GM21526 (cell line): ENCODE results near the gene LARGE2.

Experiments
- ATAC-seq: cut with Tn5 transposase; IDR thresholded peaks from one replicate; pipeline ENCODE4 v1.9.1; 2021; ENCODE audit warnings: moderate library complexity; ENCODE audit not compliant: unreplicated experiment, low FRiP score

Gene LARGE2

GRCh38 chr11:45913514-45913913 lies 8.9 kb upstream of the LARGE2 start:
- no peak for ATAC-seq

- ATAC-seq = no peak
Measured at GRCh38 chr11:45913942-45914635, 8.4 kb upstream of the LARGE2 start.

GRCh38 chr11:45915446-45915845 lies 7.0 kb upstream of the LARGE2 start:
- no peak for ATAC-seq

DNA sequence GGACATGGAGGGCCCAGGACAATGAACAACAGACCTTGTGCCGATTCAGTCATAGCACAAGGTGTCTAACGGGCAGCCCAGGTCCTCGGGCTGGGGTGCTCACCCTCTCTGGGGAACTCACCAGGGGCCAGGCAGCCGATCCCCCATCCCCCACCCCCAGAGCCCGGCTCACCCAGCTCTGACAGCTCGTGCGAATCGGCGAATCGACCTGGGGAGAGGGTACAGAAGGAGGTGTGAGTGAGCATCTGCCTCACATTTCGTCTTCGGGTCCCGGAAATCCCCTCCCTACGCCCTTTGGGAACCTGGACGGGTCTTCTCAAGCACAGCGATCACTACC lies 5.2 kb upstream of the LARGE2 start:
- no peak for ATAC-seq

GRCh38 chr11:45917623-45918330 lies 4.7 kb upstream of the LARGE2 start, which contains the start of gene PEX16:
TSS of gene PEX16 (minus strand) at chr11:45917877. CDS start at chr11:45917811, 66 bp downstream.
- ATAC-seq = peak; percentile 79

GRCh38 chr11:45918331-45918941 lies 4.0 kb upstream of the LARGE2 start:
- peak; percentile 36 for ATAC-seq

DNA sequence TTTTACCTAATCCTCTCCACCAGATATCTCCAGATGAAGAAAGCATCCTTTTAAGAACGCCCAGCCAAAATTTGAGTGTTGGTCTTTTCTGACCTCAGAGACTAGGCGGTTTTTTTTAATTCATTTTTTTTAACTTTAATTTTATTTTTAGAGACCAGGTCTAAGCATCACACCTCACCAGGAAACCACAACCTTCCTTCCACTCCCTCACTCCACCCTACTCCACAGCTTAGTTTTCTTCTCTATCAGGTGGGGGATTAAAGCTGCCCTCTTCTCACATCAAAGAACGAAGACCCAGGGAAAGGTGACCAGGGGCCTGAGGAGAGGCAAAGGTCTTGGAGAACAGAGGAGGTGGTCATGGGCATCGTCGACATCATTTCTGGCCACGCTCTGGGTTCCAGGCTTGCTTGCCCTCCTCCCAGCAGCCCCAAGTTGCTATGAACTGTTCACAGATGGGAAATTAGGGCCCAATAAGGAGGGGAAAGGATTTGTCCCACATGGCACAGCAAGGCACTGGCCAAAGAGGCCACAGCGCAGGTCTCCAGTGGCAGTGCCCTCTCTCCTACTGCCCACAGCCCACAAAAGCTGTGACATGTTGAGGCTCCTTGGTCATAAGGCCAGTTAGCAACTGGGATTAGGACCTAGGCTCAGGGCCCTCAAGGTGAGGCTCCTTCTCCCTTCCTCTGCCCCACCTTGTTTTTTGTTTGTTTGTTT lies 3.3 kb upstream of the LARGE2 start:
- ATAC-seq = no peak

GRCh38 chr11:45919806-45920530 lies 2.5 kb upstream of the LARGE2 start:
- no peak for ATAC-seq

- ATAC-seq = no peak
Measured at GRCh38 chr11:45920531-45921477, 1.7 kb upstream of the LARGE2 start.

- ATAC-seq = no peak
Measured at GRCh38 chr11:45921561-45922424, 663 bp upstream of the LARGE2 start.

- no peak for ATAC-seq
Measured at GRCh38 chr11:45924036-45924915, 1.8 kb downstream of the LARGE2 start.

GRCh38 chr11:45924927-45925326 lies 2.5 kb downstream of the LARGE2 start:
- no peak for ATAC-seq

DNA sequence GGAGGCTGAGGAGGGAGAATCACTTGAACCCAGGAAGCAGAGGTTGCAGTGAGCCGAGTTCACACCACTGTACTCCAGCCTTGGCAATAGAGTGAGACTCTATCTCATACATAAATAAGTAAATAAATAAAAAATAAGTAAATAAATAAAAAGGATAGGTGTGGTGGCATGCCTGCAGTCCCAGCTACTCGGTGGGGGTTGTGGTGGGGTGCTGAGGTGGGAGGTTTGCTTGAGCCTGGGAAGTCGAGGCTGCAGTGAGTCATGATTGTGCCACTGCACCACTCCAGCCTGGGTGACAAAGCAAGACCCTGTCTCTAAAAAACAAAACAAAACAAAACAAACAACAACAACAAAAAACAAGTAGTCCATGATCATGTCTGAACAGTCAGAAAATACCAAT lies 3.1 kb downstream of the LARGE2 start:
- ATAC-seq = no peak

DNA sequence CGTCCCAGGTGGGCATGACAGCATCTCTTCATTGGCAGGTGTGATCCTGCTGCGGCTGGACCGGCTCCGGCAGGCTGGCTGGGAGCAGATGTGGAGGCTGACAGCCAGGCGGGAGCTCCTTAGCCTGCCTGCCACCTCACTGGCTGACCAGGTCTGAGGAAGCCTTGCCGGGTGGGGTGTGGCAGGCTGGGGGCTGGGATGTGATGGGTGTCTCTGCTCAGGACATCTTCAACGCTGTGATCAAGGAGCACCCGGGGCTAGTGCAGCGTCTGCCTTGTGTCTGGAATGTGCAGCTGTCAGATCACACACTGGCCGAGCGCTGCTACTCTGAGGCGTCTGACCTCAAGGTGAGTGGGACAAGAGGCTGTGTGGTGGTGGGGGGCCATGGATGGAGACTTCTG lies 3.5 kb downstream of the LARGE2 start:
- no peak for ATAC-seq

DNA sequence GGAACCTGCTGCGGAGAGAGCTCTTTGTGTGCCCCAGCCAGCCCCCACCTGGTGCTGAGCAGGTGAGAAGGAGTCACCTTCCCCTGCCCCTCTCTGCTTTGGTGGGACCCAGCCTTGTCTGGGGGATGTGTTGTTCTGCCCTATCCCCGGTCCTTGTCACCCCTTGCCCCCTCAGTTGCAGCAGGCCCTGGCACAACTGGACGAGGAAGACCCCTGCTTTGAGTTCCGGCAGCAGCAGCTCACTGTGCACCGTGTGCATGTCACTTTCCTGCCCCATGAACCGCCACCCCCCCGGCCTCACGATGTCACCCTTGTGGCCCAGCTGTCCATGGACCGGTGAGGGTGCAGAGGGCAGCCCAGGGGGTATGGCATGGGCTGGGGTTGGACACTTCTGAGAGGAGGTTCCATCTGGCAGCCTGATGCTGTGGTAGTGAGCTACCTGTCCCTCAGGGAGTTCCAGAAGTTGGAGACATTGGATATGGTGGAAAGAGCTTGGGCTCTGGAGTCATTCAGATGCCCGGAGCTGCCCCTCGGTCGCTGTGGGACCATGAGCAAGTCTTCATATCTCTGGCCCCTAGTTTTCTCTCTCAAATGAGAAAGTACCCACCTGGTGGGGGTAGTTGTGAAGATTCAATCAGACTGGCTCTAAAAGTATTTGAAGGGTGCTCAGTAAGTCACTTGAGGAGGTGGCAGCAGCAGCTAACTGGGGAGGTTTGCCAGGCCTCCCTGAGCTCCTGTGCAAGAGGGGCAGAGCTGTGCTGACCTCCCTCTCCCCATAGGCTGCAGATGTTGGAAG lies 4.3 kb downstream of the LARGE2 start:
- no peak for ATAC-seq

DNA sequence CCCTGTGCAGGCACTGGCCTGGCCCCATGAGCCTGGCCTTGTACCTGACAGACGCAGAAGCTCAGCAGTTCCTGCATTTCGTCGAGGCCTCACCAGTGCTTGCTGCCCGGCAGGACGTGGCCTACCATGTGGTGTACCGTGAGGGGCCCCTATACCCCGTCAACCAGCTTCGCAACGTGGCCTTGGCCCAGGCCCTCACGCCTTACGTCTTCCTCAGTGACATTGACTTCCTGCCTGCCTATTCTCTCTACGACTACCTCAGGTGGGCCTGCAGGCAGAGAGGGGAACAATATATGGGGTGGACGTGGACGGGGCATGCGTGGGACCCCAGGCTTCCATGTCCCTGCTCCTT lies 4.9 kb downstream of the LARGE2 start:
- ATAC-seq = no peak
